Hepatocyte (in vitro differentiated cells): Measurements from ENCODE around the gene BRWD1.

Experiments used
- CTCF ChIP-seq: fragments of 200-600 bp; sonication (generic); IDR thresholded peaks from 2 replicates; pipeline ENCODE4 v1.5.1; 2016; ENCODE audit warnings: antibody characterized with exemption, mild to moderate bottlenecking; ENCODE audit not compliant: poor library complexity
- EZH2 ChIP-seq: fragments of 200-600 bp; sonication (generic); IDR thresholded peaks from 2 replicates; pipeline ENCODE4 v1.6.1; 2016; ENCODE audit warnings: antibody characterized with exemption, mild to moderate bottlenecking, borderline replicate concordance
- EZH2phosphoT487 ChIP-seq: fragments of 200-600 bp; sonication (generic); IDR thresholded peaks from one replicate; pipeline ENCODE4 v1.6.1; 2018; ENCODE audit warnings: antibody characterized with exemption, mild to moderate bottlenecking, low read depth, moderate library complexity; ENCODE audit not compliant: unreplicated experiment, severe bottlenecking

- TF ChIP-seq CTCF, result no peak
- TF ChIP-seq EZH2, result no peak
- no peak for TF ChIP-seq EZH2phosphoT487
These were observed 34.6 kb upstream of the BRWD1 start for GRCh38 chr21:39348040-39348354.
